Neutrophil (primary cell): ENCODE data around the gene NHLH2.

Source experiments
- H3K27ac ChIP-seq: fragments of 200-600 bp; sonication (generic); 2 replicates; pipeline ENCODE4 v1.5.1; 2016; ENCODE audit warnings: mild to moderate bottlenecking, moderate library complexity
- H3K27me3 ChIP-seq: fragments of 200-600 bp; sonication (generic); 2 replicates; pipeline ENCODE4 v1.6.0; 2016; ENCODE audit warnings: mild to moderate bottlenecking
- H3K36me3 ChIP-seq: fragments of 200-600 bp; sonication (generic); 2 replicates; pipeline ENCODE4 v1.5.1; 2017
- H3K4me1 ChIP-seq, 2 experiments: fragments of 200-600 bp in 1 of 2; sonication (generic) in 1 of 2; 1 replicate in 1 of 2; 2 replicates in 1 of 2; pipeline versions ENCODE4 v1.5.1 to v1.6.1; 2013 to 2016; ENCODE audit warnings: low read depth in 1 of 2, low read length in 1 of 2, mild to moderate bottlenecking in 1 of 2, moderate library complexity in 1 of 2; ENCODE audit not compliant: control insufficient read depth in 1 of 2, insufficient read depth in 1 of 2
- H3K4me3 ChIP-seq, 2 experiments: fragments of 200-600 bp in 1 of 2; sonication (generic) in 1 of 2; 1 replicate in 1 of 2; 2 replicates in 1 of 2; pipeline ENCODE4 v1.5.1; 2013 to 2016; ENCODE audit warnings: low read depth in 1 of 2, low read length in 1 of 2, mild to moderate bottlenecking in 1 of 2, moderate library complexity in 1 of 2
- H3K9me3 ChIP-seq: fragments of 200-600 bp; sonication (generic); 2 replicates; pipeline ENCODE4 v1.5.1; 2016
- TF ChIP-seq, protein P1 (sequence below): fragments of 200-600 bp; sonication (generic); IDR thresholded peaks from 2 replicates; pipeline ENCODE4 v1.5.1; 2016; ENCODE audit warnings: antibody characterized with exemption

NHLH2 gene

DNA sequence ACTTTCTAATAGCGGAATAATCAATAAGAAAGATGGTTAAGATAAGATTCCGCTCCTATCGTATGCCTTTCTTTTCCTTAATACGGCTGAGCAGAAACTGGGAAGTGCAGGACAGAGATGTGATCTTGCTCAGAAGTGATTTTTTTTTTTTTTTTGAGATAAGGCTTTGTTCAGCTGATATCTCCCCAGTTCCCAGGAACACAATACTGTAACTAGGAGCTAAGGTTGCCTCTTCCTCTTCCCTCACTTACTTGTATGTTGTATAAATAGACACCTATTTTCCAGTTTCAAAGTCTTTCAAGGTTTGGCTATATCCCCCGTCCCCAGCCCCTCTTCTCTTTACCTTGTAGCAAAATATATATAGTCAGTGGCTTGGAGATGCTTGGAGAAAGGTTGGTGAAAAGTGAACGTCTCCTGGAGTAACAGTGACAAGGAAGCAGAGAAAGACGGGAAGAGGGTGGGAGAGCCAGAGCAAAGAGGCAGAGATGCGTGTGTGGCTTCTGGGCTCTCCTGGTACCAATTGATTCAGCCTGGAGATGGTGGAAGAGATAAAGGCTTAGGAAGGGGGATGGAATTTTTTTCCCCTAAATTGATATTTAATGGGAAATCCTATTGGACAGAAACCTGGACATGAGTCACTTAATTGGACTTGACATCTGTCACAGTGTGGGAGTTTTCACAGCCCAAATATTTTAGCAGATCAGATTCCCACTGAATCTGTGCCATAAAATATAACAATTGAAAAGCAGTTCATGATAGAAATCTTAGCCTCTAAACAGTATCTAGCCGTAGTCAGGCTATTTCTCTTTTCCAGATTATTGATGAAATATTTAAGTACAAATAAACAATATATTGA is at the start of gene NHLH2:
Gene NHLH2, minus strand, starts transcription at position 522 of the 856 bp plus-strand sequence. CDS start 2,754 bp downstream, outside the sequence.
- no peaks in the 10 kb centered on the region for H3K36me3 ChIP-seq
- H3K9me3 ChIP-seq: no peaks in the 10 kb centered on the region
- H3K4me3 ChIP-seq: no peak within 1 kb of the TSS
- TF ChIP-seq, protein P1, sequence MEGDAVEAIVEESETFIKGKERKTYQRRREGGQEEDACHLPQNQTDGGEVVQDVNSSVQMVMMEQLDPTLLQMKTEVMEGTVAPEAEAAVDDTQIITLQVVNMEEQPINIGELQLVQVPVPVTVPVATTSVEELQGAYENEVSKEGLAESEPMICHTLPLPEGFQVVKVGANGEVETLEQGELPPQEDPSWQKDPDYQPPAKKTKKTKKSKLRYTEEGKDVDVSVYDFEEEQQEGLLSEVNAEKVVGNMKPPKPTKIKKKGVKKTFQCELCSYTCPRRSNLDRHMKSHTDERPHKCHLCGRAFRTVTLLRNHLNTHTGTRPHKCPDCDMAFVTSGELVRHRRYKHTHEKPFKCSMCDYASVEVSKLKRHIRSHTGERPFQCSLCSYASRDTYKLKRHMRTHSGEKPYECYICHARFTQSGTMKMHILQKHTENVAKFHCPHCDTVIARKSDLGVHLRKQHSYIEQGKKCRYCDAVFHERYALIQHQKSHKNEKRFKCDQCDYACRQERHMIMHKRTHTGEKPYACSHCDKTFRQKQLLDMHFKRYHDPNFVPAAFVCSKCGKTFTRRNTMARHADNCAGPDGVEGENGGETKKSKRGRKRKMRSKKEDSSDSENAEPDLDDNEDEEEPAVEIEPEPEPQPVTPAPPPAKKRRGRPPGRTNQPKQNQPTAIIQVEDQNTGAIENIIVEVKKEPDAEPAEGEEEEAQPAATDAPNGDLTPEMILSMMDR: no peak
- peaks cover 98% of the 10 kb centered on the region for H3K27me3 ChIP-seq
- H3K4me1 ChIP-seq: peaks cover 20 to 24% of the 10 kb centered on the region in 2 experiments
- no peak within 1 kb of the TSS for H3K27ac ChIP-seq

DNA sequence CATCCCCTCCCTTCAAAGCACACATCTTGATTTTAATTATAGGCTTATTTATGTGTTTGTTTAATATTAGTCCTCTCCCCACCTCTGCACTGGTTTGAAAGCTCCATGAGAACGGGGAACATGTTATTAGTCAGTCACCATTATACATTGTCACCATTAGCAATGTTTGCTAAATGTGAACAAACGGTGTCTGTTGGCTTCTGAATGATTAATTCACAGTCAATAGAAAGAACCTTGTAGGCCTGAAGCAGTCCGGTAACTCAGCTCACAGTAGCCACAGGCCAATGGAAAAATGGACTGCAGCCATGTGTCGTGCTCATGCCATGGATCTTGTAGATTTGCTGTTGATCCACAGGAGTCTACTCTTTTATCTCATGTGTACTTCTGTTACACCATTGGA is 49.7 kb upstream of the NHLH2 start:
- Histone ChIP-seq H3K9me3 (no peaks in the 10 kb centered on the region), H3K4me1 (no peaks in the 10 kb centered on the region), H3K4me3 (no peak overlapping the region), H3K36me3 (no peaks in the 10 kb centered on the region), H3K27me3 (no peaks in the 10 kb centered on the region), H3K27ac (no peak overlapping the region)
- TF ChIP-seq, protein P1: no peak

DNA sequence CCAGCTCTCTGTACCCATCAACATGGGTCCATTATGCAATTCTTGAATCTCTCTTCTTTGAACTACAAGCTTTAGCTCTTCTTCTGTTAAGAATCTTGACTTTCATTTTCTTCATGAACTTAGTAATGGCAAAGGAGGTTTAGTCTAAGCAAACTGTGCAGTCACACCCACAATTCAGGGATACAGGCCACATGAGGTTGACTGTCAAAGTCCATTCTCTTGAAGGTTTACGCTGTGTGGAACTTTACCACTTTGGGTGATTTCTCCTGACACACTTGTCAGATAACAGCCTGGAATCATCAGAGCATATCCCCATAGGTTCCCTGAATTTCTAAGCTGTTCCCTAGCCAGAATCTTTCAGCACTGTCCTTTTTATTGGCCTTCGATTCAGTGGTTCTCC is 48.0 kb upstream of the NHLH2 start:
- Histone ChIP-seq H3K4me3 (no peak overlapping the region), H3K36me3 (no peaks in the 10 kb centered on the region), H3K27me3 (no peaks in the 10 kb centered on the region), H3K4me1 (no peaks in the 10 kb centered on the region), H3K27ac (no peak overlapping the region), H3K9me3 (no peaks in the 10 kb centered on the region)
- TF ChIP-seq, protein P1: no peak

DNA sequence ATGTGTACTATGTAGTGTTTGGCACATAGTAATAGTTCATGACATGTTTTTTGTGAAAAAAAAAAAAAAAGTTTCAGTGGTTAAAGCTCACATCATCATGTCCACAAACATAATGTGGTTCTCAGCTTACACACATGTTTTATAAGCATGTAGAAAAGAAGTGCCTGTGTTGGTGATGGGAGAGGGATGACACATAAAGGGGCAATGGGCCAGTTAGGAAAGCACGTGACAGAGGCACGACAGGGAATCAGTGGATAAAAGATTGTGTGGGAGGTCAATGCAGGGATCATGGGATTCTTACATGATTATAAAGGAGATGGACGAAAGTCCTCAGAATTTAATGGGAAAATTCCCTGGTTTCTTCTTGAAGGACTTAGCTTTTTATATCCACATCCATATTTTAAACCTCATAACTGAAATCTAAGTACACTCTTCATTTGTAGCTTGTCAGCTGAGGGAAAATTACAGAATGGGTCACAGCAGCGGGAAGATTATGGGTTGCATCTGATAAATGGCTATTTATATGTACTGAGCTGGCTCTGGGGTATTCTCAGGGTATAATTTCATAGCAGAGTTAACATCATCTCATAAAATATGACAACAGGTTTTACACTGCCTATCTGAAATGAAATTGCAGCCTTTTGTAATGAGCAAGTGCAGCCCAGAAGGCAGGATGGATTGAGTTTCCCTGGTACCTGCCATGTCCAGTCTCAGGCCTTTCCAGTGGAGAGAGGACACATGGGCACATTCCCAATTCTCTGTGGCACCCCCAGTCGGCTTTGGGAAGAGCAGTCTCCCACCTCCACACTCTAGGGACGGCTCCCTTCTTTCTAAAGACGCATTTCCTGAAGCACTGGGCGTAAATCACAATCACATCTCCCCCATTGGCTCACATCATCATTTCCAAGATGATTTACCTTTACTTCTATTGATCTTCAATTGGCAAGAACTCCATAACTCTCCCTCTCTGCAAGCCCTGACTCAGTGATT is 42.3 kb upstream of the NHLH2 start:
- Histone ChIP-seq H3K27me3 (no peaks in the 10 kb centered on the region), H3K4me3 (no peak overlapping the region), H3K4me1 (no peaks in the 10 kb centered on the region), H3K9me3 (no peaks in the 10 kb centered on the region), H3K36me3 (no peaks in the 10 kb centered on the region), H3K27ac (no peak overlapping the region)
- TF ChIP-seq, protein P1: no peak

DNA sequence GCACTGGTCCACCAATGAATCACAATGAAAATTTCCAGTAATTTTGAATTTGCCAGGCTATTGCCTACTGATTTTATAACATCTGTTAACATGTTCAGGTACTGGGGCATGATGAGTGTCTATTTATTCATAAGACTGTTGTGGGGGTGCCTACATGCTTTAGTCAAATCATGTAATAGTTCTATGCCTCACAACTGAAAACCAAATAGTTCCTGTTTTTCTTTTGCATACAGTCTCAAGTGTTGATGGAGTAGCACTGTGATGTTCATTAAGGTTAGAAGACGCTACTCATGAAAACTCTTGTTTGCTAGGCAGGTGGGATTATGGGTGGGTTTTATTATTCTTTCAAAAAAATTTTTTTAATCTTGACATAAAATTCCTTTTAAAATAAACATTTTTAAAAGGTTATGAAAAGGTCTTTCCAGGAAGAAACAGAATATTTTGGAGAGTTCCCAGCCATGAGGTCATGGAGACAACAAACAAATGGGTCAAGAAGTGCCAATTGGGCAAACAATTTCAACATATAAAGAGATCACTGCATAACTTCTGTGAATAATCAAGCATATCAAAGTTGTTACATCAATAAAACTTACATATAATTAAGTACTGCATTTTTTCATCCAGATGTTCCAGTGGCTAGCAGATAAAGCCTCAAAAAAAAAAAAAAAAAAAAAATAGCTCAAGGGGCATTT is 40.2 kb upstream of the NHLH2 start:
- TF ChIP-seq, protein P1: no peak
- no peak overlapping the region for H3K27ac ChIP-seq

More for the DNA sequence above, 40.2 kb upstream of the NHLH2 start:
- no peaks in the 10 kb centered on the region for H3K36me3 ChIP-seq
- no peaks in the 10 kb centered on the region for H3K9me3 ChIP-seq
- H3K4me1 ChIP-seq: no peaks in the 10 kb centered on the region
- H3K4me3 ChIP-seq: no peak overlapping the region
- peaks cover 8% of the 10 kb centered on the region for H3K27me3 ChIP-seq
